ENCODE measurements around the gene SNAPC2. TPM values are rescaled to one million over a fixed set of nuclear protein-coding genes. Genes with fewer than 3 reads are reported as not detected.

Gene SNAPC2
- total and polyA plus RNA-seq, 2 donors (not counting 1 experiment from before 2014, with no cell fraction given): 19.9 to 21.7 TPM

DNA sequence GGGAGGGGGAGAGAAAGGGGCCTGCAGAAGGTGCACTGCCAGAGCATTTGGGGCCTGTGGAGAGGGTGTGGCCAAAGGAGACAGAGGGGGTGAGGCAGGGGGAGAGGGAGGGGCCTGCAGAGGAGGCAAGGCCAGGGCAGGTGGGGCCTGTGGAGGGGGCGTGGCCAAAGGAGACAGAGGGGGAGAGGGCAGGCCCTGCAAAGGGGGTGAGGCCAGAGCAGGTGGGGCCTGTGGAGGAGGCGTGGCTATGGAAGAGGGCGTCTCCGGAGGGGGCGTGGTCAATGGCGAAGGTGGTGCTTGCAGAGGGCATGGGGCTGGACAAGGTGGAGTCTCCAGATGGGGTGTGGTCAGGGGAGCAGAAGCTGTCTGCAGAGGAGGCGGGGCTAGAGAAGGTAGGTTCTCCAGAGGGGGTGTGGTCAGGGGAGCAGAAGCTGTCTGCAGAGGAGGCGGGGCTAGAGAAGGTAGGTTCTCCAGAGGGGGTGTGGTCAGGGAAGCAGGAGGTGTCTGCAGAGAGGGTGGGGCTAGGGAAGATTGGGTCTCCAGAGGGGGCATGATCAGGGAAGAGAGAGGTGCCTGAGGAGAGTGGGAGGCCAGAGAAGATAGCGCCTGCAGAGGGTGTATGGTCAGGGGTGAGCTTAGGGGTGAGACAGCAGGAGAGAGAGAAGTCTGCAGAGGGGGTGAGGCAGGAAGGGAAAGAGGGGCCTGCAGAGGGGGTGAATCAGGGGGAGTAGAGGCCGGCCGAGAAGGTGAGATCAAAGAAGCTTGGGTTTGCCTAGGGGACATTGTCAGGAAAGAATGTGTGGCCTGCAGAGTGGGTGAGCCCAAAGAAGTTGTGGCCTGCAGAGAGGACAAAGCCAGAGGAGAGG, 49.3 kb upstream of the SNAPC2 start:
- no peak overlapping the region for H3K4me3 ChIP-seq (ENCODE audit: control extremely low read depth in 1 of 5, extremely low read depth in 1 of 5, insufficient read depth in 1 of 5, low read depth in 2 of 5, low read length in 4 of 5)
- H3K27ac Mint-ChIP-seq: peak overlapping the region; percentile 11
- 39% methylated on average over 11 of the region's 11 CpGs for WGBS (ENCODE audit: insufficient coverage)
- H3K4me1 Mint-ChIP-seq: peaks cover 31% of the 10 kb centered on the region
- intact Hi-C loops (cut with micrococcal nuclease): loop anchor here (1.0 kb wide), 1 partner anchor 49 kb away; the partner anchor contains the start of gene SNAPC2
- H3K4me2 ChIP-seq (replicated peaks; ENCODE audit: low read depth, low read length, poor library complexity, severe bottlenecking): peak overlapping the region; percentile 98
- no peaks in the 10 kb centered on the region for H3K36me3 ChIP-seq (replicated peaks in 1 of 2; ENCODE audit: control extremely low read depth in 1 of 2, control insufficient read depth in 1 of 2, extremely low read depth in 1 of 2, insufficient read depth in 2 of 2, low read length in 1 of 2)
- no peak overlapping the region for H3K9ac ChIP-seq (ENCODE audit: low read length)
- peaks cover 23% of the 10 kb centered on the region for H3K27me3 Mint-ChIP-seq
- peaks cover 42 to 50% of the 10 kb centered on the region in 2 donors for H3K4me1 ChIP-seq (ENCODE audit: control insufficient read depth in 2 of 2, insufficient read depth in 2 of 2, low read length in 2 of 2)
- H3K9me3 Mint-ChIP-seq (ENCODE audit: insufficient read depth): peaks cover 4% of the 10 kb centered on the region
- no peaks in the 10 kb centered on the region for H3K79me2 ChIP-seq (ENCODE audit: control insufficient read depth, insufficient read depth, low read length)
- ChIA-PET POLR2A (interaction anchor here (0.5 to 0.7 kb wide), 3 partner anchors 9 to 218 kb away, joined by 3 to 5 read pairs (median 4); no protein-coding TSS in a partner anchor), CTCF (interaction anchor here (0.6 kb wide), 1 partner anchor 216 kb away, joined by 3 read pairs; no protein-coding TSS in a partner anchor)
- H3K27me3 ChIP-seq (replicated peaks in 1 of 4; ENCODE audit: control extremely low read depth in 1 of 4, control insufficient read depth in 3 of 4, insufficient read depth in 4 of 4, low read length in 3 of 4): peaks cover 0 to 73% (median 21%) of the 10 kb centered on the region in 4 experiments
- H2AFZ ChIP-seq (ENCODE audit: insufficient read depth, low read depth, low read length, poor library complexity, severe bottlenecking): no peak overlapping the region
- ATAC-seq (ENCODE audit: low read depth) (no peak), DNase-seq (peak; percentile 62)
- H3K9me3 ChIP-seq (ENCODE audit: control extremely low read depth in 1 of 3, control insufficient read depth in 2 of 3, insufficient read depth in 1 of 3, low read length in 2 of 3): peaks cover 0 to 55% (median 0%) of the 10 kb centered on the region in 3 donors
- peak overlapping the region; percentile 68 for H3K4me3 Mint-ChIP-seq
- H4K20me1 ChIP-seq (ENCODE audit: control insufficient read depth, insufficient read depth, low read length, poor library complexity, severe bottlenecking): peaks cover 11% of the 10 kb centered on the region
- no peak overlapping the region for H3K27ac ChIP-seq (ENCODE audit: low read length in 2 of 2)
- no peak for TF ChIP-seq EZH2 (IDR thresholded peaks at IDR 0.05; ENCODE audit: borderline replicate concordance, insufficient read depth, low read depth, low read length, poor library complexity, severe bottlenecking)
- TF ChIP-seq, protein P1, sequence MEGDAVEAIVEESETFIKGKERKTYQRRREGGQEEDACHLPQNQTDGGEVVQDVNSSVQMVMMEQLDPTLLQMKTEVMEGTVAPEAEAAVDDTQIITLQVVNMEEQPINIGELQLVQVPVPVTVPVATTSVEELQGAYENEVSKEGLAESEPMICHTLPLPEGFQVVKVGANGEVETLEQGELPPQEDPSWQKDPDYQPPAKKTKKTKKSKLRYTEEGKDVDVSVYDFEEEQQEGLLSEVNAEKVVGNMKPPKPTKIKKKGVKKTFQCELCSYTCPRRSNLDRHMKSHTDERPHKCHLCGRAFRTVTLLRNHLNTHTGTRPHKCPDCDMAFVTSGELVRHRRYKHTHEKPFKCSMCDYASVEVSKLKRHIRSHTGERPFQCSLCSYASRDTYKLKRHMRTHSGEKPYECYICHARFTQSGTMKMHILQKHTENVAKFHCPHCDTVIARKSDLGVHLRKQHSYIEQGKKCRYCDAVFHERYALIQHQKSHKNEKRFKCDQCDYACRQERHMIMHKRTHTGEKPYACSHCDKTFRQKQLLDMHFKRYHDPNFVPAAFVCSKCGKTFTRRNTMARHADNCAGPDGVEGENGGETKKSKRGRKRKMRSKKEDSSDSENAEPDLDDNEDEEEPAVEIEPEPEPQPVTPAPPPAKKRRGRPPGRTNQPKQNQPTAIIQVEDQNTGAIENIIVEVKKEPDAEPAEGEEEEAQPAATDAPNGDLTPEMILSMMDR (IDR thresholded peaks at IDR 0.05): no peak
